ENCODE measurements around the gene EIF2A. TPM values are rescaled to one million over a fixed set of nuclear protein-coding genes. Genes with fewer than 3 reads are reported as not detected.
A peak's percentile ranks its signal among the peaks of the same experiment; 100 is the strongest.
"Not testable (repeated sequence)": the region's sequence is repeated elsewhere in the genome, so short reads cannot be mapped to it uniquely, and the experiment has no call there.

Gene EIF2A
- total RNA-seq, 2 donors from 2014 or later, result 73.1 to 75.5 TPM

GRCh38 chr3:150589759-150590158 is 43.2 kb downstream of the EIF2A start:
- no peak for DNase-seq (ENCODE audit: low spot score)
- intact Hi-C loops (cut with DNase I), result no loop called here

- intact Hi-C loops (cut with DNase I), result no loop called here
- no peak for DNase-seq (ENCODE audit: low spot score)
Observed at GRCh38 chr3:150594150-150594549, 47.6 kb downstream of the EIF2A start.

- DNase-seq (ENCODE audit: low spot score), result peak; percentile 68
- intact Hi-C loops (cut with DNase I), result no loop called here
Observed at GRCh38 chr3:150597646-150598045, 51.1 kb downstream of the EIF2A start.

GRCh38 chr3:150599611-150600297 is 53.2 kb downstream of the EIF2A start:
- intact Hi-C loops (cut with DNase I), result no loop called here
- DNase-seq (ENCODE audit: low spot score), result no peak

GRCh38 chr3:150600647-150601530 is 54.3 kb downstream of the EIF2A start:
- intact Hi-C loops (cut with DNase I); DNase-seq (ENCODE audit: low spot score): not testable (repeated sequence)

- no peak for DNase-seq (ENCODE audit: low spot score)
- intact Hi-C loops (cut with DNase I), result no loop called here
Observed at GRCh38 chr3:150602426-150603152, 56.0 kb downstream of the EIF2A start.

GRCh38 chr3:150603153-150603979 is 56.8 kb downstream of the EIF2A start, which contains the start of gene SELENOT:
SELENOT (plus strand) TSS chr3:150603321; CDS start chr3:150603363, 42 bp downstream.
- intact Hi-C loops (cut with DNase I), result no loop called here
- peak; percentile 98 for DNase-seq (ENCODE audit: low spot score)

- intact Hi-C loops (cut with DNase I), result no loop called here
- no peak for DNase-seq (ENCODE audit: low spot score)
Observed at GRCh38 chr3:150603980-150604319, 57.4 kb downstream of the EIF2A start.

GRCh38 chr3:150605998-150606641 is 59.5 kb downstream of the EIF2A start:
- DNase-seq (ENCODE audit: low spot score), result no peak
- intact Hi-C loops (cut with DNase I), result no loop called here

- no peak for DNase-seq (ENCODE audit: low spot score)
- intact Hi-C loops (cut with DNase I), result no loop called here
Observed at GRCh38 chr3:150607267-150608065, 60.9 kb downstream of the EIF2A start.

- DNase-seq (ENCODE audit: low spot score), result no peak
- intact Hi-C loops (cut with DNase I), result no loop called here
Observed at GRCh38 chr3:150609988-150610387, 63.4 kb downstream of the EIF2A start.

- DNase-seq (ENCODE audit: low spot score), result no peak
- intact Hi-C loops (cut with DNase I), result no loop called here
Observed at GRCh38 chr3:150610785-150611184, 64.2 kb downstream of the EIF2A start.

GRCh38 chr3:150611666-150612065 is 65.1 kb downstream of the EIF2A start:
- no peak for DNase-seq (ENCODE audit: low spot score)
- intact Hi-C loops (cut with DNase I), result no loop called here

GRCh38 chr3:150612494-150612893 is 65.9 kb downstream of the EIF2A start:
- intact Hi-C loops (cut with DNase I), result no loop called here
- no peak for DNase-seq (ENCODE audit: low spot score)

GRCh38 chr3:150613034-150613433 is 66.4 kb downstream of the EIF2A start:
- DNase-seq (ENCODE audit: low spot score), result no peak
- intact Hi-C loops (cut with DNase I), result no loop called here

GRCh38 chr3:150613709-150614480 is 67.3 kb downstream of the EIF2A start:
- intact Hi-C loops (cut with DNase I), result no loop called here
- DNase-seq (ENCODE audit: low spot score), result no peak

- no peak for DNase-seq (ENCODE audit: low spot score)
- intact Hi-C loops (cut with DNase I), result no loop called here
Observed at GRCh38 chr3:150620002-150620689, 73.6 kb downstream of the EIF2A start.
